ENCODE measurements around the gene MISP3.
"Not testable (repeated sequence)": the region's sequence is repeated elsewhere in the genome, so short reads cannot be mapped to it uniquely, and the experiment has no call there.

The MISP3 gene

DNA sequence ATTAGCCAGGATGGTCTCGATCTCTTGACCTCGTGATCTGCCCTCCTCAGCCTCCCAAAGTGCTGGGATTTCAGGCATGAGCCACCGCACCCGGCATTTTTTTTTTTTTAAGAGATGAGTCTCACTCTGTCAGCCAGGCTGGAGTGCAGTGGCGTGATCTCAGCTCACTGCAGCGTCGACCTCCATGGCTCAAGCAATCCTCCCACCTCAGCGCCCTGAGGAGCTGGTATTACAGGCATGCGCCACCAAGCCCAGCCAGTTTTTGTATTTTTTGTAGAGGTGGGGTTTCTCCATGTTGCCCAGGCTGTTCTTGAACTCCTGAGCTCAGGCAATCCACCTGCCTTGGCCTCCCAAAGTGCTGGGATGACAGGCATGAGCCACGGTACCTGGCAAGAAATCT is 24.7 kb upstream of the MISP3 start:
- peaks cover 61% of the 10 kb centered on the region for H3K36me3 Mint-ChIP-seq (ENCODE audit: low read depth)
- not testable (repeated sequence) for H3K4me3 Mint-ChIP-seq; DNase-seq (ENCODE audit: low spot score); H3K9me3 Mint-ChIP-seq; H3K4me1 Mint-ChIP-seq (ENCODE audit: low read depth); H3K27ac Mint-ChIP-seq; H3K27me3 Mint-ChIP-seq (ENCODE audit: low read depth)

DNA sequence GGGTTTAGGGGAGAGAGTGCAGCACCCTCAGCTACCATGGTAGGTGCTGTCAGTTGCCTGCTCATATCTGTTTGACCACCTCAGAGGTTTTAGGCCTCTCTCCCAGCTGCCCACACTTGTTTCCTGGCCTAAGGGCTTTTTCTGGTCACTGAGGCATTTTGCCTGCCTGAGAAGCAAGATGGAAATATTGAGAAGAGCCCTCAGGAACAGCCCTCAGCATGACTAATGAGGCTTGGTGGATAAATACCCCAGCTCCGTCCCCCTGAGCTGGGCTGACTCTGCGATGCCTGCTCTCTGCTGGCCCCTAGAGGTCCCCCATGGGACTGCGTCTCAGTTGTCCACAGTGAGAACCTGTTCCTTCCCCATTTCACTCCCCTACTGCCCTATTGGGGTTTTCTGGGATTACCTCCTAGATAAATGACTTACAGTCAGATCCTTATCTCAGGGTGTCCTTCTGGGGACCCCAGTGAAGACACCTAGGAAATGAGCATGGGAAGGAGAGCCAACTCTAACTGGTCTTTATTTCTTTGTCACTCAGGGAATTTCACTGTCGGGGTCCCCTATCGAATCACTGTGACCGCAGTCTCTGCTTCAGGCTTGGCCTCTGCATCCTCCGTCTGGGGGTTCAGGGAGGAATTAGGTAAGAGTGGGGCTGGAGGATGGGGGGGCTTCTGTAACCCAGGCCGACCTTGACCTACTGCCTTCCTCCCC is 24.0 kb upstream of the MISP3 start:
- Mint-ChIP-seq H3K9me3 (no peaks in the 10 kb centered on the region), H3K27ac (no peak overlapping the region), H3K4me3 (no peak overlapping the region), H3K27me3 (ENCODE audit: low read depth) (no peaks in the 10 kb centered on the region), H3K36me3 (ENCODE audit: low read depth) (peaks cover 58% of the 10 kb centered on the region), H3K4me1 (ENCODE audit: low read depth) (no peaks in the 10 kb centered on the region)
- peak; percentile 51 for DNase-seq (ENCODE audit: low spot score)

DNA sequence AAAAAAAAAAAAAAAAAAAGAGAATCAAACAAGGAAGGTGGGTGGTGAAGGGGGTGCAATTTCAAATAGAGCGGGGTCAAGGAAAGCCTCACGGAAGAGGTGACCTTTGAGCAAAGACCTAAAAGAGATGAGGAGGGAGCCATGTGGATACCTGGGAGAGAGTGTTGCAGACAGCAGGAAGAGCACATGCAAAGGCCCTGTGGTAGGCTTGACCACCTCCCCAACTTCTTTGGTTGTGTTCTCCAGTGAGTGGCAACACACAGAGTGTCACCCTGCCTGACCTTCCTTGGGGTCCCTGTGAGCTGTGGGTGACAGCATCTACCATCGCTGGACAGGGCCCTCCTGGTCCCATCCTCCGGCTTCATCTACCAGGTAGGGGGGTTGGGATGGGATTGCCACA is 22.1 kb upstream of the MISP3 start:
- peaks cover 2% of the 10 kb centered on the region for H3K27me3 Mint-ChIP-seq (ENCODE audit: low read depth)
- no peak for DNase-seq (ENCODE audit: low spot score)
- H3K9me3 Mint-ChIP-seq = no peaks in the 10 kb centered on the region
- no peak overlapping the region for H3K27ac Mint-ChIP-seq
- peaks cover 65% of the 10 kb centered on the region for H3K36me3 Mint-ChIP-seq (ENCODE audit: low read depth)
- no peaks in the 10 kb centered on the region for H3K4me1 Mint-ChIP-seq (ENCODE audit: low read depth)
- H3K4me3 Mint-ChIP-seq = no peak overlapping the region

DNA sequence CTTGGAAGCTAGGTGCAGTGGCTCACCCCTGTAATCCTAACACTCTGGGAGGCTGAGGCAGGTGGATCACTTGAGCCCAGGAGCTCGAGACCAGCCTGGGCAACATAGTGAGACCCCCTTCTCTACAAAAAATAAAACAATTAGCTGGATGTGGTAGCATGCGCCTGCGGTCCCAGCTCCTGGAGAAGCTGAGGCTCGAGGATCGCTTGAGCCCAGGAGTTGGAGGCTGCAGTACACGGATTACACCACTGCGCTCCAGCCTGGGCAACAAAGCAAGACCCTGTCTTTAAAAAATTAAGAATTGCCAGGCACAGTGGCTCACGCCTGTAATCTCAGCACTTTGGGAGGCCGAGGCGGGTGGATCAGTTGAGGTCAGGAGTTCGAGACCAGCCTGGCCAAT is 21.6 kb upstream of the MISP3 start:
- not testable (repeated sequence) for H3K4me3 Mint-ChIP-seq; DNase-seq (ENCODE audit: low spot score); H3K27ac Mint-ChIP-seq; H3K4me1 Mint-ChIP-seq (ENCODE audit: low read depth); H3K9me3 Mint-ChIP-seq; H3K27me3 Mint-ChIP-seq (ENCODE audit: low read depth)
- peaks cover 62% of the 10 kb centered on the region for H3K36me3 Mint-ChIP-seq (ENCODE audit: low read depth)

DNA sequence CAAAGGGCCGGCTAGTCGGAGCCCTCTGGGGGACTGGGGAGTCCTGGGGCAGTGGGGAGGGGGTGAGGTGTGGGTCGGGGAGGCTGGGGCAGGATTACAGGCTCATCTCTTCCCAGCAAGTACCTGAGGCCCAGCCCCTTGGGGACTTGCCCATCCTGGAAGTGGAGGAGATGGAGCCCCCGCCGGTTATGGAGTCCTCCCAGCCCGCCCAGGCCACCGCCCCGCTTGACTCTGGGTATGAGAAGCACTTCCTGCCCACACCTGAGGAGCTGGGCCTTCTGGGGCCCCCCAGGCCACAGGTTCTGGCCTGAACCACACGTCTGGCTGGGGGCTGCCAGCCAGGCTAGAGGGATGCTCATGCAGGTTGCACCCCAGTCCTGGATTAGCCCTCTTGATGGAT is 20.6 kb upstream of the MISP3 start:
- Mint-ChIP-seq H3K4me1 (ENCODE audit: low read depth) (peaks cover 1% of the 10 kb centered on the region), H3K36me3 (ENCODE audit: low read depth) (peaks cover 54% of the 10 kb centered on the region), H3K4me3 (no peak overlapping the region), H3K9me3 (no peaks in the 10 kb centered on the region), H3K27ac (no peak overlapping the region), H3K27me3 (ENCODE audit: low read depth) (peaks cover 5% of the 10 kb centered on the region)
- DNase-seq (ENCODE audit: low spot score) = no peak

DNA sequence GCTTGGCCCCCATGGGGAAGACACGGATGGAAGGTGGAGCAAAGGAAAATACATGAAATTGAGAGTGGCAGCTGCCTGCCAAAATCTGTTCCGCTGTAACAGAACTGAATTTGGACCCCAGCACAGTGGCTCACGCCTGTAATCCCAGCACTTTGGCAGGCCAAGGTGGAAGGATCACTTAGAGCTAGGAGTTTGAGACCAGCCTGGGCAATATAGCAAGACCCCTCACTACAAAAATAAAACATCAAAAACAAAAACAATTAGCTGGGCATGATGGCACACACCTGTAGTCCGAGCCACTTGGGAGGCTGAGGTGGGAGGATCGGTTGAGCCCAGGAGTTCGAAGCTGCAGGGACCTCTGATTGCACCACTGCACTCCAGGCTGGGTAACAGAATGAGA is 20.1 kb upstream of the MISP3 start:
- Mint-ChIP-seq H3K36me3 (ENCODE audit: low read depth) (peaks cover 50% of the 10 kb centered on the region), H3K9me3 (no peaks in the 10 kb centered on the region)
- DNase-seq (ENCODE audit: low spot score) = no peak

DNA sequence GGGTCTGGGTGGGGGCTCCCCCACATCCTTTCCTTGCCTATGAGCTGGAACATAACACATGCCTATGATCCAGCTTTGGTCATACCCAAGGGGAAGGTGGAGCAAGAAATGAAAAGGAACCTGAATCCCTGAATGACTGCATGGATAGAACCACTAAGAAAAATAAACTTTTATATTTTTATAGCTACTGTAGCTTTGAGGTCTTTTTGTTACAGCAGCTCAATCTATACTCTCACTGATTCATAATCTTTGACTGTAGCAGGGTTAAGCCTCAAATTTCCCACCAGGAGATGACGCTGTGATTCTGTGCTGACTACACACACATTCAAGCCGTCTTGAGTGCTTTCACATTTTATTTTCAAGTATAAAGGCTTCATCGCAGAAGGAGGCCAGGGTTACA is 19.6 kb upstream of the MISP3 start:
- Mint-ChIP-seq H3K4me1 (ENCODE audit: low read depth) (peaks cover 7% of the 10 kb centered on the region), H3K27me3 (ENCODE audit: low read depth) (peaks cover 11% of the 10 kb centered on the region), H3K4me3 (no peak overlapping the region), H3K9me3 (no peaks in the 10 kb centered on the region), H3K27ac (no peak overlapping the region), H3K36me3 (ENCODE audit: low read depth) (peaks cover 46% of the 10 kb centered on the region)
- no peak for DNase-seq (ENCODE audit: low spot score)

More for the DNA sequence above, 20.1 kb upstream of the MISP3 start:
- peaks cover 6% of the 10 kb centered on the region for H3K27me3 Mint-ChIP-seq (ENCODE audit: low read depth)
- no peak overlapping the region for H3K4me3 Mint-ChIP-seq
- no peak overlapping the region for H3K27ac Mint-ChIP-seq
- H3K4me1 Mint-ChIP-seq (ENCODE audit: low read depth) = peaks cover 2% of the 10 kb centered on the region

DNA sequence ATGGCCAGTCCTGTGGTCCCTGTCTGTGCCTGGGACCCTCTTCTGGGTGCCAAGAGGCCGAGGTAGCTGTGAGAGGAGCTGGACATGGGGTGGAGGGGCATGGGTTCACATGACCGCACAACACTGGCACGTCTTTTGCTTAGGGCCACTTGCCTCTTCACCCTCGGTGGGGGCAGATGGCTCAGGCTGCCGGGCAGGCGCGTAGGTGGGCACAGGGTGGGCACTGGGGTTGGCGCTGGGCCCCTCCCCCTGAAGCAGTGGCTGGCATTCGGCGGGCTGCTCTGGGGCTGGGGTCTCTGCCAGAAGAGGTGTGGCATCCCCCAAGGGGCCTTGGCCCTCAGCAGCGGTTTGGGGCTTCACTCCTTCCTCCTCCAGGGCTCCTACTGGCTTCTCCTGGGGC is 19.1 kb upstream of the MISP3 start:
- no peak for DNase-seq (ENCODE audit: low spot score)
- peaks cover 42% of the 10 kb centered on the region for H3K36me3 Mint-ChIP-seq (ENCODE audit: low read depth)
- H3K27ac Mint-ChIP-seq = no peak overlapping the region
- H3K27me3 Mint-ChIP-seq (ENCODE audit: low read depth) = peaks cover 16% of the 10 kb centered on the region
- peaks cover 12% of the 10 kb centered on the region for H3K4me1 Mint-ChIP-seq (ENCODE audit: low read depth)
- no peak overlapping the region for H3K4me3 Mint-ChIP-seq
- no peaks in the 10 kb centered on the region for H3K9me3 Mint-ChIP-seq

DNA sequence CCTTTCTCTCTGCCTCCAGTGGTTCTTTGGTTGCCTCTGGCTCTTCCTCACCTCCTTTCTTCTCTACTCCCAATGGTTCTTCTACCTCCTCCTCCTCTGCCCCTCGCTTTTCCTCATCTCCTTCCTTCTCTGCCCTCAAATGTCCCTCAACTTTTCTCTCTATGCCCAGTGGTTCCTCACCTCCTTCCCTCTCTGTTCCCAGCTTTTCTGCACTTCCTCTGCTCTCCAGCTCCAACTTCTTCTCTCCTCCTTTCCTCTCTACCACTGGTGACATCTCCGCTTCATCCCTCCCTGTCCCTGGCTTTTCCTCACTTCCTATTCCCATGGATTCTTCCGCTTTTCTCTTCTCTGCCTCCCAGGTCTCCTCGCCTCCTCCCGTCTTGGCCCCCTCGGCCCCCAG is 18.5 kb upstream of the MISP3 start:
- Mint-ChIP-seq H3K4me3 (no peak overlapping the region), H3K27ac (peak overlapping the region; percentile 27), H3K4me1 (ENCODE audit: low read depth) (peaks cover 15% of the 10 kb centered on the region), H3K27me3 (ENCODE audit: low read depth) (peaks cover 22% of the 10 kb centered on the region), H3K36me3 (ENCODE audit: low read depth) (peaks cover 37% of the 10 kb centered on the region), H3K9me3 (no peaks in the 10 kb centered on the region)
- no peak for DNase-seq (ENCODE audit: low spot score)

DNA sequence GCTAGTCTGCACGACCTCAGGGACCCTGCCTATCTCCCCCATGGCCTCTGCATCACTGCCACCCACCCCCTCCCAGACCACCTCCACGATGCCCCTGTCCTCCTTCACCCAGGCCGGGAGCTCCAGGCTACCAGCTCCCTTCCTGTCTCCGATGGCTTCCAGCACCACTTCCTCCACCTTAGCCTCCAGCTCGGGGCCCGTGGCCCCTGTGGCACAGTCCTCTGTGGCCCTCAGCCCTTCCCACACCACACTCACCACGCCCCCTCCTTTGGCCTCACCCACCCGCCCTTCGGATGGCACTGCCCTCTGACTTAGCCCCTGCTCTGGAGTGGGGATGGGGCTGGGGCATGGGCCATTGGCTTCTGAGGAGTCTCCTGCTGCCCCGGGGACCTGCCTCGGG is 17.9 kb upstream of the MISP3 start:
- Mint-ChIP-seq H3K27ac (no peak overlapping the region), H3K4me1 (ENCODE audit: low read depth) (peaks cover 15% of the 10 kb centered on the region), H3K27me3 (ENCODE audit: low read depth) (peaks cover 25% of the 10 kb centered on the region), H3K4me3 (no peak overlapping the region), H3K9me3 (no peaks in the 10 kb centered on the region), H3K36me3 (ENCODE audit: low read depth) (peaks cover 33% of the 10 kb centered on the region)
- DNase-seq (ENCODE audit: low spot score) = no peak

DNA sequence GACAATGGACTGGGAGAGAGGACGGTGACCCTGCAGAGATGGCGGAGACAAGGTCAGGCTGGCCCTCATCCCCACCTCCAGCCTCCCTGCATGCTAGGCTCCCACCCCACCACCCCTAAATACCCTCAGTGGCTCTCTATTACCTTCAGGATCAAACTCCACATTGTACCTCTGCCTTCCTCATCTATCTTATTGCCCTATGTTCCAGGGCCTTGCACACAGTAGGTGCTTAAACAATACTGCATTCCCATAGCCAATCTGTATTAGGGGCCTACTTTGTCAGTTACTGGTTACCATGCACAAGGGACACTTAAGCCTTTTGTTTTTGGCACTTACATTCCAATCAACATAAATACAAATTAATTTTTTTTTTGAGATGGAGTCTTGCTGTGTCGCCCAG is 17.2 kb upstream of the MISP3 start:
- peaks cover 15% of the 10 kb centered on the region for H3K4me1 Mint-ChIP-seq (ENCODE audit: low read depth)
- no peaks in the 10 kb centered on the region for H3K9me3 Mint-ChIP-seq
- H3K4me3 Mint-ChIP-seq = no peak overlapping the region
- no peak for DNase-seq (ENCODE audit: low spot score)
- H3K27me3 Mint-ChIP-seq (ENCODE audit: low read depth) = peaks cover 28% of the 10 kb centered on the region
- H3K27ac Mint-ChIP-seq = no peak overlapping the region
- H3K36me3 Mint-ChIP-seq (ENCODE audit: low read depth) = peaks cover 28% of the 10 kb centered on the region

DNA sequence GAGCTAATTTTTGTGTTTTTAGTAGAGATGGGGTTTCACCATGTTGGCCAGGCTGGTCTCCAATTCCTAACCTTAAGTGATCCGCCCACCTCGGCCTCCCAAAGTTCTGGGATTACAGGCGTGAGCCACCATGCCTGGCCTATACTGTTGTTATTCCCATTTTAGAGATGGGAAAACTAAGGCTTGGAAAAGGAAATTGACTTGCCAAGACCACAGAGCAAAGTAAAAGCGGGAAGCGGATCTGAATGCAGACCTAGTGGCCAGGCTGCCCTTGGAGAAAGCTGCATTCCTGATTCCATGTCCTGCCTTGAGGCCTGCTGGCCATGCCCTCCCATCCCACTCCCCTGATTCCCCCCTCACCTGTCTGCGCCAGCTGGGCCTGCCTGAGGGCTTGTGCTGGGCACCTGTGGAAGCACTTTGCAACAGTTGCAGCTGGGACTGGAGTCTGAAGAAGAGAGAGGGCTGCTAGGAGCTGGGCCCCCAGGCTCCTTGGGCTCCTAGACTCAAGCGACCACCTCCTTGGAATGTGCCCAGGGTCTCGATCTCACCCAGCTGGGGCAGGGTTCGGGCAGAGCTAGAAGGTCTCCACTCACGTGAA is 16.4 kb upstream of the MISP3 start:
- H3K9me3 Mint-ChIP-seq = no peaks in the 10 kb centered on the region
- H3K4me1 Mint-ChIP-seq (ENCODE audit: low read depth) = peaks cover 15% of the 10 kb centered on the region
- H3K27ac Mint-ChIP-seq = no peak overlapping the region
- peaks cover 22% of the 10 kb centered on the region for H3K36me3 Mint-ChIP-seq (ENCODE audit: low read depth)
- DNase-seq (ENCODE audit: low spot score) = no peak
- H3K4me3 Mint-ChIP-seq = no peak overlapping the region
- peaks cover 30% of the 10 kb centered on the region for H3K27me3 Mint-ChIP-seq (ENCODE audit: low read depth)

DNA sequence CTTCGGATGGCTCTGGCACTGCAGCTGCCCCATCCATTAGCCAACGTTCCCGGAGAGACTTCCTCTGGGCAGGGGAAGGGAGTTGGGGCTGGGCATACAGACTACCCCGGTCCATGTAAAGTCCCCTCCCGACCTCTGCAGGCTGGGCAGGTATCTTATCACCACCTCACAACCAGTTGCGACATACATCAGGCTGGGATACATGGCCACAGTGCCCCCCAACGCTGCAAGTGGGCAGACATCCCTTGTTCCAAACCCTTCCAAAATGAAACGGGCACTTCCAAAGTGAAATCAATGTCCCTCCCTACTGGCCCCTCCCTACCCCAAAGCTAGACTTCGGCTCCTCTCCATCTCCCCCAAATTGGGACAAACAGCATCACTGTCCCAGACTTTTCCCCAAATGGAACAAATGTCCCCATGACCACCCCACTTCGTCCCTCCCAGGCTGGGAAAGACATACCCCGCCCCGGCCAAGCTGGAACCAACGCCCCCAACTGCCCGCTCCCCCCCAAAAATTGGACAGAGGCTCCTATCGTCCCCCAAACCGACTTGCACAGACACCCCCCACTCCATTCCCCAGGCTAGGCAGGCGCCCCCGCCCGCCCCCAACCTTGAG is 15.7 kb upstream of the MISP3 start:
- Mint-ChIP-seq H3K4me1 (ENCODE audit: low read depth) (peaks cover 15% of the 10 kb centered on the region), H3K27ac (no peak overlapping the region), H3K36me3 (ENCODE audit: low read depth) (peaks cover 18% of the 10 kb centered on the region), H3K9me3 (no peaks in the 10 kb centered on the region), H3K27me3 (ENCODE audit: low read depth) (peaks cover 33% of the 10 kb centered on the region), H3K4me3 (peak overlapping the region; percentile 57)
- no peak for DNase-seq (ENCODE audit: low spot score)

DNA sequence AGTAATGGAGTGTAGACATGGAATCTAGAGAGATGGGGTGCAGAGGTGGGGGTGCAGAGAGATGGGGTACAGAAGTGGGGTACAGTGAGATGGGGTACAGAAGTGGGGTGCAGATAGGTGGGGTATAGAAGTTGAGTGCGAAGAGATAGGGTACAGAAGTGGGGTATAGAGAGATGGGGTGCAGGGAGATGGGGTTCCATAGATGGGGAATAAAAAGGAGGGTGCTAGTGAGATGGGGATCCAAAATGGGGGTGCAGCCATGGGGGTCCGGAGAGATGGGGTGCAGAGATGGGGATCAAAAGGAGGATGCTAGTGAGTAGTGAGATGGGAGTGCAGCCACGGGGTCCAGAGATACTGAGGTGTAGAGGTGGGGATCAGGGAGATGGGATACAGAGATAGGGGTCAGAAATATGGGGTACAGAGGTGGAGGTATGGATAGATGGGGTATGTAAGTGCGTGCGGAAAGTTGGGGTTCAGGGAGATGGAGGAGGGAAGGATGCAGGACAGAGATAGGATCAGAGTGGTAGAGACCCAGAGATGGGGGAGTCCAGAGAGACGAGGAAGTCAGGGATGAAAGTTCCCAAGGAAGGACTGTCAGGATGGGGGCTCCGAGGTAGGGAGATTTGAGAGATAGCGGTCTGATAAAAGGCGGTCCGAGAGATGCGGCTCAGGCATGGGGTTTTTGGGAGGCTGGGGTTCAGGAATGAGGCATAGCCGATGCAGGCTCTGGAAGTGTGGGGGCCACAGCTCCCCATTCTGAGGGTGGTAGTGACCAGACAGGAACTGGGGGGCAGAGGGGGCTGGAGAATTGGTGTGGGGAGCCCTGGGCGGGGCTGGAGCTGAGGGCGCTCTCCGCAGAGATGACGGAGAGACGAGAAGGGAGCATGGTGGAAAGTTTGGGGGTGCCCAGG is 14.1 kb upstream of the MISP3 start:
- H3K36me3 Mint-ChIP-seq (ENCODE audit: low read depth) = peaks cover 7% of the 10 kb centered on the region
- H3K27me3 Mint-ChIP-seq (ENCODE audit: low read depth) = peaks cover 33% of the 10 kb centered on the region
- DNase-seq (ENCODE audit: low spot score) = no peak
- peaks cover 15% of the 10 kb centered on the region for H3K4me1 Mint-ChIP-seq (ENCODE audit: low read depth)
- H3K9me3 Mint-ChIP-seq = no peaks in the 10 kb centered on the region
- peak overlapping the region; percentile 76 for H3K4me3 Mint-ChIP-seq
- no peak overlapping the region for H3K27ac Mint-ChIP-seq
